ENCODE measurements around the gene C16orf92. TPM values are rescaled to one million over a fixed set of nuclear protein-coding genes. Genes with fewer than 3 reads are reported as not detected.
A peak's percentile ranks its signal among the peaks of the same experiment; 100 is the strongest.

Gene C16orf92
- total and polyA plus RNA-seq, 2 of the 8 experiments (the other 6 are each of a cell fraction or from before 2014, with no cell fraction given): not detected

GRCh38 chr16:30065943-30066760 is 43.2 kb downstream of the C16orf92 start (continued):
- TF ChIP-seq POLR2AphosphoS5 (IDR thresholded peaks at IDR 0.05; ENCODE audit: low read depth, low read length): 0 out of 2 replicates have a peak, but pooled peaks have one; percentile 9
- TF ChIP-seq MAFK (IDR thresholded peaks at IDR 0.05; ENCODE audit: low read depth, low read length): peak; percentile 44; the same call in 1 of the 2 replicates
- TF ChIP-seq CEBPB (IDR thresholded peaks at IDR 0.05; ENCODE audit: low read depth, low read length): no peak
- TF ChIP-seq EGR1 (IDR thresholded peaks at IDR 0.05; ENCODE audit: borderline replicate concordance, low read depth, low read length): no peak
- TF ChIP-seq TAF1 (IDR thresholded peaks at IDR 0.05; ENCODE audit: low read depth, low read length): no peak
- no peak for TF ChIP-seq KDM4A (IDR thresholded peaks at IDR 0.05; ENCODE audit: low read depth, low read length, severe bottlenecking)
- TF ChIP-seq ASH2L (IDR thresholded peaks at IDR 0.05; ENCODE audit: low read length): no peak
- TF ChIP-seq CHD2 (IDR thresholded peaks at IDR 0.05; ENCODE audit: low read length): no peak
- TF ChIP-seq EP300 (IDR thresholded peaks at IDR 0.05; ENCODE audit: borderline replicate concordance in 1 of 2, low read depth in 2 of 2, low read length in 2 of 2): no peak
- 0 out of 2 replicates have a peak, but pooled peaks have one; percentile 30 for TF ChIP-seq RBBP5 (IDR thresholded peaks at IDR 0.05; ENCODE audit: borderline replicate concordance, low read depth, low read length)
- TF ChIP-seq SAP30 (IDR thresholded peaks at IDR 0.05; ENCODE audit: insufficient read depth, insufficient replicate concordance, low read length): peak; percentile 52
- peak; percentile 23 for TF ChIP-seq TAF7 (optimal IDR thresholded peaks at IDR 0.05; ENCODE audit: borderline replicate concordance, low read depth, low read length)
- TF ChIP-seq SIN3A (conservative IDR thresholded peaks at IDR 0.05 in 1 of 2, IDR thresholded peaks at IDR 0.05 in 1 of 2; ENCODE audit: low read depth in 1 of 2, low read length in 2 of 2): 0 out of 4 replicates have a peak, but pooled peaks of 1 of the 2 experiments have one; percentile 15

All from H1 (cell line).